HepG2 (cell line): ENCODE measurements around the gene EPHA4. TPM values are rescaled to one million over a fixed set of nuclear protein-coding genes. Genes with fewer than 3 reads are reported as not detected.

Experiments used
- ATAC-seq: fragments of 200-7000 bp; cut with Tn5 transposase; 3 replicates; pipeline ENCODE4 v1.9.1; 2020; ENCODE audit warnings: mild to moderate bottlenecking, moderate library complexity
- BruUV-seq: library from RNA; stranded (reverse); fragments of 400-500 nt; replicated peaks from 2 replicates; lab custom pipeline; 2021; lab: Mats Ljungman, UMichigan
- CTCF ChIA-PET: fragments of 300-600 bp; formaldehyde crosslinking; extraction: SDS; loops from one replicate; lab custom pipeline; 2021; ENCODE audit warnings: low total read pairs, inconsistent platforms, low intra/inter-chr PET ratio; lab: Yijun Ruan, JAX
- POLR2A ChIA-PET: fragments of 350-600 bp; sonication (Branson Sonifier 250); formaldehyde crosslinking; loops from one replicate; lab custom pipeline; 2020; ENCODE audit warnings: antibody characterized with exemption, inconsistent platforms; lab: Yijun Ruan, JAX
- DNase-seq: peaks from one replicate; pipeline ENCODE4 v3.0.0-alpha.2; 2015; ENCODE audit warnings: low spot score
- FAIRE-seq: peaks from 3 replicates; lab custom pipeline; 2011; peaks lifted over from hg19 to GRCh38; lab: Jason Lieb, UNC
- H2AFZ ChIP-seq: one replicate; pipeline ENCODE4 v1.6.1; 2011; ENCODE audit warnings: low read length, inconsistent platforms
- H3K27ac ChIP-seq: fragments of 300-600 bp; 3 replicates; pipeline ENCODE4 v1.8.0; 2011; ENCODE audit warnings: mixed run types, mild to moderate bottlenecking, mixed read lengths, low read length, inconsistent platforms; ENCODE audit not compliant: insufficient read depth; ENCODE audit errors: extremely low read length
- H3K27me3 ChIP-seq, 2 experiments: fragments of 200-600 bp in 1 of 2; 2 replicates in 1 of 2; 3 replicates in 1 of 2; pipeline versions ENCODE4 v1.6.0 to v1.8.0; 2011; ENCODE audit warnings: low read length in 2 of 2, mild to moderate bottlenecking in 2 of 2, moderate library complexity in 2 of 2, inconsistent platforms in 1 of 2; ENCODE audit not compliant: insufficient read depth in 2 of 2, control insufficient read depth in 1 of 2
- H3K36me3 ChIP-seq, 2 experiments: fragments of 200-600 bp in 1 of 2; replicated peaks in 1 of 2; 2 replicates in 1 of 2; 3 replicates in 1 of 2; pipeline versions ENCODE4 v1.5.1 to v1.8.0; 2011; ENCODE audit warnings: low read length in 2 of 2, inconsistent platforms in 1 of 2; ENCODE audit not compliant: insufficient read depth in 2 of 2, control insufficient read depth in 1 of 2
- H3K4me1 ChIP-seq: 2 replicates; pipeline ENCODE4 v1.5.1; 2012; ENCODE audit warnings: low read length, inconsistent platforms; ENCODE audit not compliant: insufficient read depth
- H3K4me2 ChIP-seq: 2 replicates; pipeline ENCODE4 v1.6.0; 2011; ENCODE audit warnings: low read depth, low read length, inconsistent platforms
- H3K4me3 ChIP-seq, 3 experiments: fragments of 200-600 bp in 1 of 3; sonication (generic), shearing (Covaris generic) in 1 of 3; replicated peaks in 1 of 3; 2 replicates each; pipeline ENCODE4 v1.5.1; 2011 to 2016; ENCODE audit warnings: low read length in 3 of 3, inconsistent platforms in 2 of 3, low read depth in 2 of 3, mild to moderate bottlenecking in 2 of 3, control low read depth in 1 of 3, mixed read lengths in 1 of 3; ENCODE audit not compliant: insufficient read depth in 1 of 3
- H3K79me2 ChIP-seq: one replicate; pipeline ENCODE4 v1.6.1; 2011; ENCODE audit warnings: low read length, inconsistent platforms; ENCODE audit not compliant: insufficient read depth
- H3K9ac ChIP-seq: 2 replicates; pipeline ENCODE4 v1.6.0; 2011; ENCODE audit warnings: mild to moderate bottlenecking, low read depth, low read length, inconsistent platforms; ENCODE audit not compliant: insufficient read depth
- H3K9me3 ChIP-seq: 2 replicates; pipeline ENCODE4 v1.5.1; 2012; ENCODE audit warnings: mild to moderate bottlenecking, low read length
- H4K20me1 ChIP-seq: 2 replicates; pipeline ENCODE4 v1.6.0; 2011; ENCODE audit warnings: inconsistent platforms, mild to moderate bottlenecking, low read length, moderate library complexity; ENCODE audit not compliant: insufficient read depth
- CENPT ChIP-seq: sonication (generic); formaldehyde crosslinking; IDR thresholded peaks from 2 replicates; pipeline ENCODE4 v1.8.0; 2022; ENCODE audit warnings: low read depth, mild to moderate bottlenecking, moderate library complexity, missing genetic modification reagents
- GABPA ChIP-seq, 2 experiments: IDR thresholded peaks; 2 replicates each; pipeline ENCODE4 v1.6.1; 2011 to 2016; ENCODE audit warnings: low read depth in 2 of 2, low read length in 1 of 2, missing biosample characterization in 1 of 2, missing genetic modification characterization in 1 of 2
- KDM3A ChIP-seq: IDR thresholded peaks from 2 replicates; pipeline ENCODE4 v1.6.1; 2018; ENCODE audit warnings: low read depth, missing compliant biosample characterization
- PATZ1 ChIP-seq: sonication (generic); formaldehyde crosslinking; IDR thresholded peaks from 2 replicates; pipeline ENCODE4 v1.4.0; 2020; ENCODE audit warnings: missing genetic modification reagents
- SMARCE1 ChIP-seq: fragments of 450-650 bp; IDR thresholded peaks from 2 replicates; pipeline ENCODE4 v1.6.1; 2017; ENCODE audit warnings: borderline replicate concordance
- ZNF280B ChIP-seq: sonication (generic); formaldehyde crosslinking; IDR thresholded peaks from 2 replicates; pipeline ENCODE4 v1.5.0; 2020; ENCODE audit warnings: missing genetic modification reagents, mild to moderate bottlenecking, borderline replicate concordance
- WGBS: methylation state at CpG from one replicate; pipeline ENCODE4 v1.1.6; 2017; ENCODE audit warnings: low lambda C conversion rate; 5-methylcytosine and 5-hydroxymethylcytosine counted together
- in situ Hi-C: cut with HindIII; loops from 2 replicates; pipeline ENCODE4 v1.10.0; 2017; ENCODE audit warnings: low pct_unique_long_range_greater_than_20kb; ENCODE audit not compliant: extremely low pct_ligation_motif_present
- intact Hi-C: fragments of 100-400 bp; cut with micrococcal nuclease; formaldehyde crosslinking; loops from one replicate; pipeline ENCODE4 v1.10.0; 2022; ENCODE audit not compliant: unreplicated experiment
- polyA plus RNA-seq, 8 experiments: library from polyadenylated mRNA; depleted of rRNA in 3 of 8; stranded (reverse) in 7 of 8; unstranded in 1 of 8; fragments of >200 nt; fragmentation: Illumina TruSeq in 4 of 8; extraction: Trizol in 4 of 8; gene quantifications; 2 replicates each; pipeline versions ENCODE4 v1.2.1 to v1.2.3, GENCODE V29; 2011 to 2016; ENCODE audit warnings: low read depth in 4 of 8, missing spikeins in 1 of 8, mixed read lengths in 1 of 8; ENCODE audit not compliant: insufficient read depth in 1 of 8
- total RNA-seq, 5 experiments: library from RNA; depleted of rRNA; stranded (reverse); fragments of >200 nt; fragmentation: Illumina TruSeq; extraction: Trizol; gene quantifications; 2 replicates each; pipeline ENCODE4 v1.2.3, GENCODE V29; 2016; ENCODE audit warnings: low read depth in 1 of 5

The EPHA4 gene
- total and polyA plus RNA-seq, 2 of the 13 experiments (the other 11 are each of a cell fraction or from before 2014, with no cell fraction given), result not detected

GRCh38 chr2:221437056-221437455, 135.0 kb downstream of the EPHA4 start:
- Histone ChIP-seq H4K20me1 (no peaks in the 10 kb centered on the region), H3K27me3 (0 out of 5 replicates have a peak, but pooled peaks cover 0 to 5% of the 10 kb centered on the region in 2 experiments), H3K36me3 (no peaks in the 10 kb centered on the region), H3K4me3 (no peak overlapping the region), H3K9ac (no peak overlapping the region), H3K9me3 (no peaks in the 10 kb centered on the region), H2AFZ (no peak overlapping the region), H3K27ac (no peak overlapping the region), H3K79me2 (no peaks in the 10 kb centered on the region), H3K4me1 (no peaks in the 10 kb centered on the region), H3K4me2 (no peak overlapping the region)
- BruUV-seq, result no TSS peak
- FAIRE-seq, result no peak
- no peak for ATAC-seq
- CTCF ChIA-PET, result no interaction called here
- 44% methylated on average over 3 of the region's 3 CpGs for WGBS
- intact Hi-C loops, result no loop called here
- DNase-seq, result no peak
- POLR2A ChIA-PET, result no interaction called here
- TF ChIP-seq CENPT (CRISPR knock-in tag) (no peak), PATZ1 (CRISPR knock-in tag) (no peak), KDM3A (no peak), ZNF280B (CRISPR knock-in tag) (no peak), SMARCE1 (no peak), GABPA (IDR thresholded peaks at IDR 0.05; ENCODE audit: low read depth, low read length) (no peak), GABPA (CRISPR knock-in tag; IDR thresholded peaks at IDR 0.05; ENCODE audit: low read depth) (no peak)
- in situ Hi-C loops, result no loop called here
